ENCODE results near the gene BTNL2. TPM values are rescaled to one million over a fixed set of nuclear protein-coding genes. Genes with fewer than 3 reads are reported as not detected.

Gene BTNL2
- total RNA-seq, 3 donors from 2014 or later, result not detected

GRCh38 chr6:32402812-32403211 is 4.2 kb downstream of the BTNL2 start:
- Histone ChIP-seq H3K4me1 (ENCODE audit: low read depth) (no peaks in the 10 kb centered on the region), H3K9me3 (no peaks in the 10 kb centered on the region), H3K4me3 (no peak overlapping the region), H3K36me3 (ENCODE audit: low read depth) (no peaks in the 10 kb centered on the region)
- no peak for TF ChIP-seq CTCF (IDR thresholded peaks at IDR 0.05)
- DNase-seq (no peak), ATAC-seq (no peak)
- intact Hi-C loops (cut with DNase I, micrococcal nuclease), result no loop called here

DNA sequence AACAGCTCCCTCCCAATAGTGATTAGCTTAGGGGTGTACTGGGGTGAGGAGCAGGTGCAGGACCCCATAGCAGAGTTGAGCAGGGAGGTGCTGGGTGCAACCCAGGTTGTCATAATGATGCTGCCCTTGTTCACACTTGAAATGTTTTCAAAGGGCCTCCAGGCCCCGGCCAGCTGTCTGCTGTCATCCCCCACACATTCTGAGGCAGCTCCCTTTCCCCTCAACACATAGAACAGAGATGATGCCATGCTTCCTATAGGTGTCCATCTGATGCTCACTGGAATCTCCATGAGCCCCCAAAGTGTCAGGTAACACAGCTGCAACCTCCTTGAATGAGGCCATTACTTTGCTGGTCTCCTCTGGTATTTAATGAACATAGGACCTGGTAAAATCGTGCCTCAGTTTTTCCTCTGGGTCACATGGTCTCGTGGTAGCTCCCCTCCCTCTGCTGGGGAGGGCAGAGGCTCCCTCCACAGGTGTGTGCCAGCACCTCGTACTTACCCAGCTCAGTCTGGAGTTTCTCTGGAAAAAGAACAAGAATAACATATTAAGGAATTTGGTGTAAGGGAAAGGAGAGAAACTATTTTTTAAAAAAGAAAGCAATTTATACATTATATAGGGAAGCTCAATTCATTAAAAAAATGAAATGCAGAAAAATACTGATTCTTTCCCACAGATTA is 5.6 kb downstream of the BTNL2 start:
- H3K9me3 ChIP-seq, result no peaks in the 10 kb centered on the region
- no peaks in the 10 kb centered on the region for H3K4me1 ChIP-seq (ENCODE audit: low read depth)
- intact Hi-C loops (cut with DNase I, micrococcal nuclease), result no loop called here
- ATAC-seq, result no peak
- no peak for TF ChIP-seq CTCF (IDR thresholded peaks at IDR 0.05)
- H3K4me3 ChIP-seq, result no peak overlapping the region
- H3K36me3 ChIP-seq (ENCODE audit: low read depth), result no peaks in the 10 kb centered on the region
- DNase-seq, result no peak

GRCh38 chr6:32397252-32397920 is 9.6 kb downstream of the BTNL2 start:
- intact Hi-C loops (cut with DNase I, micrococcal nuclease), result no loop called here
- DNase-seq, result no peak
- H3K36me3 ChIP-seq (ENCODE audit: low read depth), result no peaks in the 10 kb centered on the region
- no peak overlapping the region for H3K4me3 ChIP-seq
- ATAC-seq, result peak; percentile 15
- H3K4me1 ChIP-seq (ENCODE audit: low read depth), result no peaks in the 10 kb centered on the region
- no peak for TF ChIP-seq CTCF (IDR thresholded peaks at IDR 0.05)
- H3K9me3 ChIP-seq, result no peaks in the 10 kb centered on the region

GRCh38 chr6:32396028-32396427 is 11.0 kb downstream of the BTNL2 start:
- ATAC-seq (no peak), DNase-seq (no peak)
- Histone ChIP-seq H3K4me3 (no peak overlapping the region), H3K4me1 (ENCODE audit: low read depth) (no peaks in the 10 kb centered on the region), H3K9me3 (no peaks in the 10 kb centered on the region), H3K36me3 (ENCODE audit: low read depth) (no peaks in the 10 kb centered on the region)
- no peak for TF ChIP-seq CTCF (IDR thresholded peaks at IDR 0.05)
- intact Hi-C loops (cut with DNase I, micrococcal nuclease), result no loop called here

GRCh38 chr6:32393665-32394420 is 13.1 kb downstream of the BTNL2 start:
- DNase-seq (no peak), ATAC-seq (no peak)
- intact Hi-C loops (cut with DNase I, micrococcal nuclease), result no loop called here
- H3K4me3 ChIP-seq, result no peak overlapping the region
- no peak for TF ChIP-seq CTCF (IDR thresholded peaks at IDR 0.05)
- H3K4me1 ChIP-seq (ENCODE audit: low read depth), result no peaks in the 10 kb centered on the region
- no peaks in the 10 kb centered on the region for H3K36me3 ChIP-seq (ENCODE audit: low read depth)
- no peaks in the 10 kb centered on the region for H3K9me3 ChIP-seq
